ENCODE measurements around the gene MAPK9.

The MAPK9 gene

GRCh38 chr5:180191716-180192115, 100.2 kb downstream of the MAPK9 start:
- DNase-seq (ENCODE audit: low read depth), result no peak
- TF ChIP-seq CTCF (IDR thresholded peaks at IDR 0.05; ENCODE audit: low read depth, low read length, missing control alignments), result no peak
- H3K4me3 ChIP-seq (ENCODE audit: low read depth, low read length), result no peak overlapping the region

DNA sequence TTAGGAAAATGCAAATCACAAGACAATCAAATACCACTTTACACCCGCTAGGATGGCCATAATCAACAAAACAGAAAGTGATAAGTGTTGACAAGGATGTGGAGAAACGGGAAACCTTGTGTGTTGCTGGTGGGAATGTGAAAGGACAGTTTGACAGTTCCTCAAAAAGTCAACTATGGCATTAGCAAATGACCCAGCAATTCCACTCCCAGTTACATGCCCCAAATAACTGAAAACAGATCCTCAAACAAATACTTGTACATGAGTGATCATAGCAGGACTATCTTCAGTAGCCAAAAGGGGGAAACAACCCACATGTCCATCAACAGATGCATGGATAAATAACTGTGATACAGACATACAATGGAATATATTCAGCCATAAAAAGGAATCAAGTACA, 104.1 kb downstream of the MAPK9 start:
- H3K4me3 ChIP-seq (ENCODE audit: low read depth, low read length), result no peak overlapping the region
- TF ChIP-seq CTCF (IDR thresholded peaks at IDR 0.05; ENCODE audit: low read depth, low read length, missing control alignments), result no peak
- DNase-seq (ENCODE audit: low read depth), result no peak
